GM12865 (cell line): Measurements from ENCODE around the gene CDKL5.
A peak's percentile ranks its signal among the peaks of the same experiment; 100 is the strongest.

ENCODE experiments used
- DNase-seq: peaks from one replicate; pipeline ENCODE4 v3.0.0; 2010; ENCODE audit warnings: low read depth
- H3K4me3 ChIP-seq: 2 replicates; pipeline ENCODE4 v1.5.1; 2011; ENCODE audit warnings: mild to moderate bottlenecking, low read depth, low read length, control low read depth
- TF ChIP-seq, protein P1 (sequence below): IDR thresholded peaks from 2 replicates; pipeline ENCODE4 v1.5.1; 2011; ENCODE audit warnings: low read length, control low read depth, low read depth, inconsistent platforms; ENCODE audit not compliant: insufficient read depth; ENCODE audit errors: missing control alignments

Gene CDKL5

DNA sequence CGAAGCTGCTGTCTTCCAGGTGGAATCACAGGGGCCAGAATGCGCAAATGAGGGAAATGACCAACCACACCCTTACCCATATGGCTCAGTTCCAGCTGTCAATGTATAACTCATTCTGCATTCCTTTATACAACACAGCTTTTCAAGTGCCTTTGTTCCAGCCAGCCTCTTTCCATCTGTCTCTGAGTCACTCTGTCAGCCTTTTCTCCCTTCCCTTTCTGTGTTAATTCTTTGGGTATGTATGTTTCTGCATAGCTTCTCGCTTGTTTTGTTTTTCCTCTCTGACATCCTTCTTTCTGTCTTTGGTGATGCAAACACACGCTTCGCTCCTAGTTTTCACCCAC lies 192.0 kb downstream of the CDKL5 start:
- TF ChIP-seq, protein P1, sequence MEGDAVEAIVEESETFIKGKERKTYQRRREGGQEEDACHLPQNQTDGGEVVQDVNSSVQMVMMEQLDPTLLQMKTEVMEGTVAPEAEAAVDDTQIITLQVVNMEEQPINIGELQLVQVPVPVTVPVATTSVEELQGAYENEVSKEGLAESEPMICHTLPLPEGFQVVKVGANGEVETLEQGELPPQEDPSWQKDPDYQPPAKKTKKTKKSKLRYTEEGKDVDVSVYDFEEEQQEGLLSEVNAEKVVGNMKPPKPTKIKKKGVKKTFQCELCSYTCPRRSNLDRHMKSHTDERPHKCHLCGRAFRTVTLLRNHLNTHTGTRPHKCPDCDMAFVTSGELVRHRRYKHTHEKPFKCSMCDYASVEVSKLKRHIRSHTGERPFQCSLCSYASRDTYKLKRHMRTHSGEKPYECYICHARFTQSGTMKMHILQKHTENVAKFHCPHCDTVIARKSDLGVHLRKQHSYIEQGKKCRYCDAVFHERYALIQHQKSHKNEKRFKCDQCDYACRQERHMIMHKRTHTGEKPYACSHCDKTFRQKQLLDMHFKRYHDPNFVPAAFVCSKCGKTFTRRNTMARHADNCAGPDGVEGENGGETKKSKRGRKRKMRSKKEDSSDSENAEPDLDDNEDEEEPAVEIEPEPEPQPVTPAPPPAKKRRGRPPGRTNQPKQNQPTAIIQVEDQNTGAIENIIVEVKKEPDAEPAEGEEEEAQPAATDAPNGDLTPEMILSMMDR, result no peak
- no peak for DNase-seq
- H3K4me3 ChIP-seq, result no peak overlapping the region

DNA sequence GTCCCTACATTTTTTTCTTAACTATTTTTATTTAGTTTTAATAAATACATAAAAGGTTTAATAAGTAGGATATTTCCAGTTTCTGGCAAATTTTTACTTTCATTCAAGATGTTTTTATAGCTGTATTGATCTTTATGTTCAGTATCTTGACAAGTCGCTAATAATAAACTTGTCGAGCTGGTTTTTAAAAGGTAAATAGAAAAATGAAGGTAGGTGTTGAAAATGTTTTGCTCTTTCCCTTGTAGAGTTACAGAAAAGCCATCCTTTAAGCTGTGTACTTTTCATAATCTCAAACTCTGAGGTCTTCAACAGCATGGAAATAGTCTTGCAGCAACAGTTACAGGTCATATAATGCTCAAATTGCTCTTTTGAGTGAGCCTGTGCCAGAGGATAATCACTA lies 193.9 kb downstream of the CDKL5 start:
- no peak overlapping the region for H3K4me3 ChIP-seq
- TF ChIP-seq, protein P1, result no peak
- no peak for DNase-seq

DNA sequence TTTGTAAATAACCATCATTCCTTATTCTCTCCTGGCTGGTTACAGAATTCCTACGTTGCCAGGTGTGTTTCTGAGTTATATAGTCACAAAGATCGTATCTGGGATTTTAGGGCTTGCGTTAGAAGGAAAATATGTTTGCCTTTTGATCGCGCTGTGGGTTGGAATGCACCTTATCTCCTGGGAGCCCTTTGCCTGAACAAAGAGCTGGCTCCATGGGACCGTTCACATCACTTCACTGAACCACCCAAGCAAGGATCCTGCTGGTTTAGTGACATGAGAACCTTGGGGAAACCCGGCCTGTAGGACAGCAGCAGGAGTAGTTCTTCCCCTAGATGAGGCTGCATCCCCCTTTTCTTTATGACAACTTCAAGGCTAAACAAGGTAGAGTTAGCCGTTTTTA lies 194.9 kb downstream of the CDKL5 start:
- TF ChIP-seq, protein P1, result no peak
- H3K4me3 ChIP-seq, result no peak overlapping the region
- DNase-seq, result peak; percentile 12

DNA sequence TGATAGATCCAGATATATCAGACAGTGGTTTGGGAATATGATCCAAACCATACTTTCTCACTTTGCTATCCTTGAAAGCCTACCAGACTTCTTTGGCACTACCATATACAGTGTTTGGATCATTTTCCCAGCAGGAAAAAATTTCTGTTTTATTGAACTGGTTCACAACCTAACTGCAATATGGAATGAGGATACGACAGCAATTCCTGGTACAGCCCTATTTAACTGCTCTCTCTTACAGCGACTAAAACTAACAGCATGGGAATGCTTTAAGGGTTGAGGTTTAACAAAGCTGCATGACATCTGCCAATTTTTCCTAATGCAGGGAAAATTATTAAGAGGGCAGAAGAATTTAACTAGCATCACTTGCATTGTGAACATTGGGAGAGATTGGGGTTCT lies 199.2 kb downstream of the CDKL5 start:
- no peak overlapping the region for H3K4me3 ChIP-seq
- TF ChIP-seq, protein P1, result no peak

DNA sequence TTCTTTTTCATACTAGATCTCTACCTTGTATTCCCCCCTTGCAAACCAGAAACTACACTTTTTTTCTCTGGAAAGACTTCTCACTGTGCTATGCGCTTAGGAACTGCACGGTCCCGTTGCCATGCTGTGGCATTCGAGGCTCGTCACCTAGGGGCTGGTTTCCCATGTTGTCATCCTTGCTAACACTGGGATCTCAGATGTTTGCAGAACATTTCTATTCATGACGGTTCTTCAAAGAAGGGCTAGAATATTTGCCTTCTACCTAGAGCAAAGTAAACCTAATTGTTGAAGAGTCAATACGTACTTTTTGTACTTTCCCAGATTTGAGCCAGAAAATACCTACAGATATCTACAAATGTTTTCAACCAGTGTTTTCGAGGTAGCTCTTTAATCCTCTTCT lies 205.5 kb downstream of the CDKL5 start:
- no peak overlapping the region for H3K4me3 ChIP-seq
- TF ChIP-seq, protein P1, result no peak
- DNase-seq, result no peak

More for the DNA sequence above, 199.2 kb downstream of the CDKL5 start:
- DNase-seq, result no peak

DNA sequence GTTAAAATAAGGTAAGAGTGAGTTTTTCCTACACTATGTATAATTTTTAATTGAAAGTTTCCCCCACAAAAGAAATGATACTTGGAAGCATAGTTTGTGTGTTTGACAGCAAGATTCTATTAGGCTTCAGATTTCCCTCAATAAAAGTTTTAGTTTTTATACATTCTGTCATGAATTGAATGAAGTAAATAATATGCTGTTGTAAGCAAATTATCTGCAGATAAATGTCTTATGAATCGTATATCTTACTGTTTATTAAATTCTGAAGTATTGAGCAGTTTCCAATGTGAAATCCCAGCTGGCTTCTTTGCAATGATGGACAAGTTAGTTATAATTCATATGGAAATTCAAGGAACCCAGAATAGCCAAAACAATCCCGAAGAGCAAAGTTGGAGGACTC lies 213.0 kb downstream of the CDKL5 start:
- TF ChIP-seq, protein P1, result no peak
- no peak for DNase-seq
- H3K4me3 ChIP-seq, result no peak overlapping the region

DNA sequence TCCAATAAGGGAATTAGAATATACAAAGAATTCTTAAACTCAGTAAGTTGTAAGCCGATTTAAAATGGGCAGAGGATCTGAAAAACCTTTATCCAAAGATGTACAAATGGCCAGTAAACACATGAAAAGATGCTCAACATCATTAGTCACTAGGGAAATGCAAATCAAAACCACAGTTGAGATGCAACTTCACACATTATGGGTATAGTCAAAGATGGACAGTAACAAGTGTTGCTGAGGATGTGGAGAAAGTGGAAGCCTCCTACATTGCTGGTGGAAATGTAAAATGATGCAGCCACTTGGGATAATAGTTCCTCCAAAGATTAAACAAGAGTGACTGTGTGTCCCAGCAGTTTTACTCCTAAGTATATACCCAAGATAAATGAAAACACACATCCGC lies 213.9 kb downstream of the CDKL5 start:
- TF ChIP-seq, protein P1, result no peak
- H3K4me3 ChIP-seq, result no peak overlapping the region
- DNase-seq, result no peak
